Measurements from ENCODE around the gene FAM20A.
"Not testable (repeated sequence)": the region's sequence is repeated elsewhere in the genome, so short reads cannot be mapped to it uniquely, and the experiment has no call there.

FAM20A gene

DNA sequence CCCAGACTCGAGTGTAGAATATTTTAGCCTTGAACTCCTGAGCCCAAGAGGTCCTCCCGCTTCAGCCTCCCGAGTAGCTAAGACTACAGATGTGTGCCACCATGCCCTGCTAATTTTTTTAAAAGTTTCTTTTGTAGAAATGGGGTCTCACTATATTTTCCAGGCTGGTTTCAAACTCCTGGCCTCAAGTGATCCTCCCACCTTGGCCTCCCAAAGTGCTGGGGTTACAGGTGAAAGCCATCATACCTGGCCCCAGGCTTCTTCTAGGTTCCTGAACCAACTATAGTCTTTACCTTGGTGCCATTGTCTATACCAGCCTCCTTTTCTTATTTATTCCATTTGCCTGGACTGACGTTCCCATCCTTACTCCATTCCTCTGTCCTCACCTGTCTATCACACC is 106.1 kb downstream of the FAM20A start:
- Histone ChIP-seq H4K20me1 (ENCODE audit: insufficient read depth) (no peaks in the 10 kb centered on the region), H2AFZ (ENCODE audit: low read depth) (no peak overlapping the region), H3K9ac (no peak overlapping the region), H3K36me3 (ENCODE audit: insufficient read depth) (no peaks in the 10 kb centered on the region), H3K79me2 (ENCODE audit: insufficient read depth, low read depth) (no peaks in the 10 kb centered on the region), H3K4me1 (ENCODE audit: low read depth, poor library complexity, severe bottlenecking) (no peaks in the 10 kb centered on the region), H3K4me3 (IDR thresholded peaks at IDR 0.05; ENCODE audit: insufficient read depth, low read depth, low read length) (no peak overlapping the region), H3K27me3 (ENCODE audit: insufficient read depth, low read depth) (no peaks in the 10 kb centered on the region), H3K4me2 (no peak overlapping the region), H3K27ac (no peak overlapping the region)
- TF ChIP-seq, protein P1, sequence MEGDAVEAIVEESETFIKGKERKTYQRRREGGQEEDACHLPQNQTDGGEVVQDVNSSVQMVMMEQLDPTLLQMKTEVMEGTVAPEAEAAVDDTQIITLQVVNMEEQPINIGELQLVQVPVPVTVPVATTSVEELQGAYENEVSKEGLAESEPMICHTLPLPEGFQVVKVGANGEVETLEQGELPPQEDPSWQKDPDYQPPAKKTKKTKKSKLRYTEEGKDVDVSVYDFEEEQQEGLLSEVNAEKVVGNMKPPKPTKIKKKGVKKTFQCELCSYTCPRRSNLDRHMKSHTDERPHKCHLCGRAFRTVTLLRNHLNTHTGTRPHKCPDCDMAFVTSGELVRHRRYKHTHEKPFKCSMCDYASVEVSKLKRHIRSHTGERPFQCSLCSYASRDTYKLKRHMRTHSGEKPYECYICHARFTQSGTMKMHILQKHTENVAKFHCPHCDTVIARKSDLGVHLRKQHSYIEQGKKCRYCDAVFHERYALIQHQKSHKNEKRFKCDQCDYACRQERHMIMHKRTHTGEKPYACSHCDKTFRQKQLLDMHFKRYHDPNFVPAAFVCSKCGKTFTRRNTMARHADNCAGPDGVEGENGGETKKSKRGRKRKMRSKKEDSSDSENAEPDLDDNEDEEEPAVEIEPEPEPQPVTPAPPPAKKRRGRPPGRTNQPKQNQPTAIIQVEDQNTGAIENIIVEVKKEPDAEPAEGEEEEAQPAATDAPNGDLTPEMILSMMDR (conservative IDR thresholded peaks at IDR 0.05; ENCODE audit: low read depth, low read length): no peak

DNA sequence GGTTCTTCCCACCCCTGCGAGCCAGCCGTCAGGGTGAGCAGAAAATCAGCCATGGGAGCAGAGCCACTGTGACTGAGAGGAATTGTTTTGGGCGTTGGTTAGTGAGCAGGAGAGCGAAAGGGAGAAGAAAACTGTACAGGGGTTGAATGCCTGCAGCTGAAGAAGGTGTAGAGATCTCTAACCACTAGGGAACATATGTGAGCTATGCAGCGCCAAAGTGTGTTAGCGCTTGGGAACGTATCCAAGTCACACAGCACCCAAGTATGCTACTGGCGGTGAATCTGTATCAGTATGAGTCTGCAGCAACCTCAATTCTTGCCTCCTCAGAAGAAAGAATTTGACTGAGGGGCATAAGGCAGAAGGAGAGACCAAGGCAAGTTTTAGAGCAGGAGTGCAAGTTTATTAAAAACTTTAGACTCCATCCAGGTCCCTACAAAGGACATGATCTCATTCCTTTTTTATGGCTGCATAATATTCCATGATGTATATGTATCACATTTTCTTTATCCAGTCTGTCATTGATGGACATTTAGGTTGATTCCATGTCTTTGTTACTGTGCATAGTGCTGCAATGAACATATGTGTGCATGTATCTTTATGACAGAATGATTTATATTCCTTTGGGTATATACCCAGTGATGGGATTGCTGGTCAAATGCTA is 108.6 kb downstream of the FAM20A start:
- H3K79me2 ChIP-seq (ENCODE audit: insufficient read depth, low read depth); H3K9ac ChIP-seq; H3K4me1 ChIP-seq (ENCODE audit: low read depth, poor library complexity, severe bottlenecking); H3K4me2 ChIP-seq; H3K27me3 ChIP-seq (ENCODE audit: insufficient read depth, low read depth); H4K20me1 ChIP-seq (ENCODE audit: insufficient read depth); H3K36me3 ChIP-seq (ENCODE audit: insufficient read depth); H3K4me3 ChIP-seq (IDR thresholded peaks at IDR 0.05; ENCODE audit: insufficient read depth, low read depth, low read length); H3K27ac ChIP-seq; H2AFZ ChIP-seq (ENCODE audit: low read depth): not testable (repeated sequence)

DNA sequence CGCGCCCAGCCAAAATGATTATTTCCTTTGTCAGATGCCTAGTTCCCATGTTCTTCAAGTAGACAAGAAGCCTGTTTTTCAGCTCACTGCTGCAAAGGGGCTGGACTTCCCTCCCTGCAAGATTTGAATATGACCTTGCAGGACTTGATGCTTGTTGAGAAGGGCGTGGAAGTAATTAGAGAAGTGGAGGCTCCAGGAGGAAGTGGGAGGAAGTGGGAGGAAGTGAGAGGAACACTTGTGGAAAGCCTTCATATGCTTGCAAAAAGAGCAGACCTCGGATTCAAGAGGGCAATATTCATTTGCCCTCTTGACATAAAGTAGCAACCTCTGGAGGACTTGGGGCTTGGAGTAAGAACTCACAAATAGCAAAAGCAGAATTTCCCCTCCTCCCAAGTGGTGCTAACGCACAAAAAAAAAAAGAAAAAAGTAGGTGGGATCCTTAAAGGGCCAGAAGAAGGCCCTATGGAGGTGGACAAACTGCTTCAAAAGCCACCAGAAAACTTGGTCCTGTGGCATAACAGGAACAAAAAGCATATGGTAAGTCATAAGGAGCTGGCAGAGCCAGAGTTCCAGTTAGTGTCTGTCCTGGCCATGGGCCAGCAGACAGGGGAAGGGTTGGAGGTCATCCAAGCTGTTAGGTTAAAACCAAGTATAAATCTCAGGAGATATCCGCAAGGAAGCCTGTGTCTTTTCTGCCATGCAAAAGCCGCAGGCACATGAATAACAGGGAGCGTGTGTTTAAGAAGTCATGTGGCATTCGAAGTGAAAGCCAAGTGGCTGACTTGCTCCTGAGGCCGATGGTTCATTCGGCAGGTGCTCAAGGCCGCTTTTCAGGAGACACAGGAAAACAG is 109.6 kb downstream of the FAM20A start:
- H3K4me3 ChIP-seq (IDR thresholded peaks at IDR 0.05; ENCODE audit: insufficient read depth, low read depth, low read length): no peak overlapping the region
- H3K27me3 ChIP-seq (ENCODE audit: insufficient read depth, low read depth): no peaks in the 10 kb centered on the region
- TF ChIP-seq, protein P1 (conservative IDR thresholded peaks at IDR 0.05; ENCODE audit: low read depth, low read length): no peak
- H3K79me2 ChIP-seq (ENCODE audit: insufficient read depth, low read depth): no peaks in the 10 kb centered on the region
- no peaks in the 10 kb centered on the region for H3K4me1 ChIP-seq (ENCODE audit: low read depth, poor library complexity, severe bottlenecking)
- H3K9ac ChIP-seq: no peak overlapping the region
- H2AFZ ChIP-seq (ENCODE audit: low read depth): no peak overlapping the region
- no peaks in the 10 kb centered on the region for H3K36me3 ChIP-seq (ENCODE audit: insufficient read depth)
- no peak overlapping the region for H3K27ac ChIP-seq
- H3K4me2 ChIP-seq: no peak overlapping the region
- H4K20me1 ChIP-seq (ENCODE audit: insufficient read depth): no peaks in the 10 kb centered on the region

DNA sequence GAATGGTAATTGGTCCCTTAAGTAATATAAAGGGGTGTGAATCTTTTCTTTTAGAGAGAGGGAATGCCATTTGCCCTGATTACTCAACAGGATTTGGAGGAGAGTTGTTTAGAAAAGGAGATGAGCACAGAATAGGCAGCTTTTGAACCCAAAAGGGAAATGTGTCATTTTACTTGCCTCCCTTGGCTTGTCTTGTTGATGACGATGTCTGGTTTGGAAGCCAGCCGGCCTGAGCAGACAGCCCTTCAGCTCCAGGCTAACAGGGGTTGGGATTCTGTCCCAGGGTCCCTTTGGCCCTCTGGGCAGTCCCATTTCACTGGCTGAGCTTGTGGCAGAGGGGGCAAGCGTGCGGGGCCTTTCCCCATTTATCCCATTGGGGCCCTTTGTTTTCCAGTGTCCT is 111.2 kb downstream of the FAM20A start:
- Histone ChIP-seq H2AFZ (ENCODE audit: low read depth) (no peak overlapping the region), H3K27ac (no peak overlapping the region)
- TF ChIP-seq, protein P1 (conservative IDR thresholded peaks at IDR 0.05; ENCODE audit: low read depth, low read length): no peak

More for the DNA sequence above, 111.2 kb downstream of the FAM20A start:
- Histone ChIP-seq H4K20me1 (ENCODE audit: insufficient read depth) (no peaks in the 10 kb centered on the region), H3K4me3 (IDR thresholded peaks at IDR 0.05; ENCODE audit: insufficient read depth, low read depth, low read length) (no peak overlapping the region), H3K4me2 (no peak overlapping the region), H3K36me3 (ENCODE audit: insufficient read depth) (no peaks in the 10 kb centered on the region), H3K79me2 (ENCODE audit: insufficient read depth, low read depth) (no peaks in the 10 kb centered on the region), H3K9ac (no peak overlapping the region), H3K4me1 (ENCODE audit: low read depth, poor library complexity, severe bottlenecking) (no peaks in the 10 kb centered on the region), H3K27me3 (ENCODE audit: insufficient read depth, low read depth) (no peaks in the 10 kb centered on the region)
